Uterus (tissue), 4 donors: Measurements from ENCODE around the gene TWIST2. TPM values are rescaled to one million over a fixed set of nuclear protein-coding genes. Genes with fewer than 3 reads are reported as not detected.
A peak's percentile ranks its signal among the peaks of the same experiment; 100 is the strongest.

ENCODE experiments used
- DNase-seq, 2 donors: peaks; one replicate each; pipeline ENCODE4 v3.0.0-alpha.2; 2019 to 2020
- H3K27ac ChIP-seq, 2 donors: fragments of 200-600 bp; sonication (generic); 1 replicate in 1 of 2; 2 replicates in 1 of 2; pipeline ENCODE4 v1.5.1; 2016 to 2018
- H3K27me3 ChIP-seq, 2 donors: fragments of 200-600 bp; sonication (generic); one replicate each; pipeline ENCODE4 v1.5.1; 2018 to 2019; ENCODE audit warnings: control low read depth in 1 of 2
- H3K36me3 ChIP-seq, 2 donors: fragments of 200-600 bp; sonication (generic); one replicate each; pipeline ENCODE4 v1.5.1; 2019; ENCODE audit warnings: control low read depth in 1 of 2
- H3K4me1 ChIP-seq, 2 donors: fragments of 200-600 bp; sonication (generic); one replicate each; pipeline ENCODE4 v1.5.1; 2018 to 2019; ENCODE audit warnings: control low read depth in 1 of 2
- H3K4me3 ChIP-seq, 2 donors: fragments of 200-600 bp; sonication (generic); 1 replicate in 1 of 2; 2 replicates in 1 of 2; pipeline ENCODE4 v1.5.1; 2018 to 2019; ENCODE audit warnings: mild to moderate bottlenecking in 1 of 2
- H3K9me3 ChIP-seq, 2 donors: fragments of 200-600 bp; sonication (generic); one replicate each; pipeline ENCODE4 v1.5.1; 2019; ENCODE audit warnings: control low read depth in 1 of 2
- POLR2A ChIP-seq, 2 donors: fragments of 450-650 bp; IDR thresholded peaks; one replicate each; pipeline ENCODE4 v1.6.1; 2016; ENCODE audit warnings: antibody characterized with exemption in 2 of 2, mild to moderate bottlenecking in 1 of 2, moderate library complexity in 1 of 2
- intact Hi-C: fragments of 100-400 bp; cut with DNase I; formaldehyde crosslinking; loops from one replicate; pipeline ENCODE4 v1.15.1; 2023; ENCODE audit warnings: low total_unique reads
- total RNA-seq, 4 donors: library from RNA; depleted of rRNA in 3 of 4; stranded (reverse); fragments of >200 nt in 3 of 4; gene quantifications; one replicate each; pipeline versions ENCODE4 v1.1.0 to v1.2.4, GENCODE V29; 2014 to 2023
- TF ChIP-seq, protein P1 (sequence below), 4 experiments: fragments of 200-600 bp in 2 of 4; fragments of 450-650 bp in 2 of 4; sonication (generic) in 2 of 4; IDR thresholded peaks; one replicate each; pipeline ENCODE4 v1.5.1; 2016 to 2019; ENCODE audit warnings: antibody characterized with exemption in 4 of 4, mild to moderate bottlenecking in 2 of 4, moderate library complexity in 1 of 4
- donor health status: DM: yes; HTN: yes; CAD: no.

Gene TWIST2
- total RNA-seq, 4 donors from 2014 or later, result 28.1 to 199 (median 63.9) TPM

DNA sequence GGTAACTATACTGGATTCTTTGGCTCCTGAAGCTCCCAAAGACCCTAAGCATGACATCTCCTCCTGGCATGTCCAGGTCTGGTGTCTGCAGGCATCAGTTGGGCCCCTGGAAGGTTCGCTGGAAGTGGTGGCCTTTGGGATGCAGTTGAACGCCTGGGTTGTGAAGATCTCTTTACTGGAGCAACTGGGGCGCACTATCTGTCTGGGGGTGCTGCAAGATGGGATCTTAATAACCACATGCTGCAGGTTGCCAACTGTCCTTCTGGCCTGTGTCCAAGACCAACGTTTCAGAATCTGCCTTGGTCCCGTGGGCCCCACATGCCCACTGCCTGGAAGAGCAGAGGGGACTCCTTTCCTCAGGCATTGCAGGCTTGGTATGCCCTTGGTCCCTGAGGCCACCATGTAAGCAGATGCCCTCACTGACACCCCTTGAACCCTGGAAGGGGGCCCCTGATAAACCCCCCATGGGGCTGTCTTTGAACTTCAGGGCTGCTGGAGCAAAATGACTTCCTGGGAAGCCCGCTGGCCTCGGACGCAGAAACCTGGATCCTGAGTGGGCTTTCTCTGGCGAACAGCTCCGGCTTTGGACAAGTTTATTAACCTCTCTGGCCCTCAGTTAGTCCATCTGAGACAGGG is 101.9 kb downstream of the TWIST2 start:
- H3K9me3 ChIP-seq, result no peaks in the 10 kb centered on the region
- DNase-seq, result peak in 1 of 2 donors; percentile 14
- intact Hi-C loops, result no loop called here

DNA sequence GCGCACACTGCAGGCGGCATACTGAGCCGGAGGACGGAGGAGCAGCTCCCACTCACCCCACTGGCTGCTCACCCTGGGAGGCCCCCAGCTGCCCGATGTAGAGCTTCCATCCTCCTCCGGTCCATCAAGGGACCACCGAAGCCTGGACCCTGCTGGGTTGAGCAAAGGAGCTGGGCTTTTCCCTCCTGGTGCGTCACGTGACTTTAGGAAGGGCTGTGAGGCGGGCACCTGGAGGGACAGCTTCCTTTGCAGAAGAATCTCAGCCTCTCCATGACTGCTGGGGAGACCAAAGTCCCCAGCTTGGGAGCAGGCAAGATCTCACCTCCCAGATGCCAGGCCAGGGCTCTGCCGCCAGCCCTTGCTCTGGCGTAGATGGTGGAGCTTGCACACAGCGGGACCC is 102.7 kb downstream of the TWIST2 start:
- no peak overlapping the region for H3K4me3 ChIP-seq
- no peak overlapping the region for H3K27ac ChIP-seq
- intact Hi-C loops, result no loop called here
- peak in 1 of 2 donors; percentile 13 for DNase-seq
- peaks cover 0 to 6% of the 10 kb centered on the region in 2 donors for H3K4me1 ChIP-seq
- TF ChIP-seq, protein P1, sequence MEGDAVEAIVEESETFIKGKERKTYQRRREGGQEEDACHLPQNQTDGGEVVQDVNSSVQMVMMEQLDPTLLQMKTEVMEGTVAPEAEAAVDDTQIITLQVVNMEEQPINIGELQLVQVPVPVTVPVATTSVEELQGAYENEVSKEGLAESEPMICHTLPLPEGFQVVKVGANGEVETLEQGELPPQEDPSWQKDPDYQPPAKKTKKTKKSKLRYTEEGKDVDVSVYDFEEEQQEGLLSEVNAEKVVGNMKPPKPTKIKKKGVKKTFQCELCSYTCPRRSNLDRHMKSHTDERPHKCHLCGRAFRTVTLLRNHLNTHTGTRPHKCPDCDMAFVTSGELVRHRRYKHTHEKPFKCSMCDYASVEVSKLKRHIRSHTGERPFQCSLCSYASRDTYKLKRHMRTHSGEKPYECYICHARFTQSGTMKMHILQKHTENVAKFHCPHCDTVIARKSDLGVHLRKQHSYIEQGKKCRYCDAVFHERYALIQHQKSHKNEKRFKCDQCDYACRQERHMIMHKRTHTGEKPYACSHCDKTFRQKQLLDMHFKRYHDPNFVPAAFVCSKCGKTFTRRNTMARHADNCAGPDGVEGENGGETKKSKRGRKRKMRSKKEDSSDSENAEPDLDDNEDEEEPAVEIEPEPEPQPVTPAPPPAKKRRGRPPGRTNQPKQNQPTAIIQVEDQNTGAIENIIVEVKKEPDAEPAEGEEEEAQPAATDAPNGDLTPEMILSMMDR (IDR thresholded peaks at IDR 0.05), result no peak
- no peaks in the 10 kb centered on the region for H3K9me3 ChIP-seq
- no peaks in the 10 kb centered on the region for H3K27me3 ChIP-seq
- H3K36me3 ChIP-seq, result no peaks in the 10 kb centered on the region

More for the DNA sequence above, 101.9 kb downstream of the TWIST2 start:
- Histone ChIP-seq H3K4me1 (peaks cover 0 to 6% of the 10 kb centered on the region in 2 donors), H3K27me3 (no peaks in the 10 kb centered on the region), H3K27ac (no peak overlapping the region), H3K4me3 (no peak overlapping the region), H3K36me3 (no peaks in the 10 kb centered on the region)
- TF ChIP-seq POLR2A (IDR thresholded peaks at IDR 0.05), result no peak
- TF ChIP-seq, protein P1 (IDR thresholded peaks at IDR 0.05), result no peak

DNA sequence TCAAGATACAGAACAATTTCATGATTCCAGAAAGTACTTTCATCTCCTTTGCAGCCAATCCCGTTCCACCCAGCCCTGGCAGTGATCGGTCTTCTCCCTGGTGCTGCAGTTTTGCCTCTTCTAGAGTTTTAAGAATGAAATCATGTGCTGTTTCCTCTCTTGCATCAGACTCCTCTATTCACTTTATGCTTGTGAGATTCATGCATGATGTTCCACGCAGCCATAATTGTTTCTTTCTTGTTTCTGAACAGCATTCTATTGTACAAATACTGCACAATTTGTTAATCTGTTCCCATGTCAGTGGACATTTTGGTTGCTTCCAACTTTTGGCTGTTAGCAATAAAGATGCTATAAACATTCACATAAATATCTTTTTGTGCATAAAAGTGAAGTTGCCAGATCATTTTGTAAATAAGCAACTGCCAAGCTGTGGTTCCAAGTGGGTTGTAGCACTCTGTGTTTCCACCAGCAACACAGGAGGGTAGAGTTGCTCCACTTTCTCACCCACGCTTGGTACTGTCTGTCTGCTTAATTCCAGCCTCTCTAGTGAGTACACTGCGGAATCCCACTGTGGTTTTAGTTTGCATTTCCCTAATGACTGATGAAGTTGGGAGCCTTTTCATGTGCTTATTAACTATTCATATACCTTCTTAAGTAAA is 104.5 kb downstream of the TWIST2 start:
- TF ChIP-seq, protein P1 (IDR thresholded peaks at IDR 0.05), result no peak
- no peak for TF ChIP-seq POLR2A (IDR thresholded peaks at IDR 0.05)
- H3K4me1 ChIP-seq, result peaks cover 0 to 6% of the 10 kb centered on the region in 2 donors
- intact Hi-C loops, result no loop called here
- H3K9me3 ChIP-seq, result no peaks in the 10 kb centered on the region
- no peaks in the 10 kb centered on the region for H3K36me3 ChIP-seq
- no peak overlapping the region for H3K4me3 ChIP-seq
- H3K27ac ChIP-seq, result no peak overlapping the region
- peak in 1 of 2 donors; percentile 10 for DNase-seq
- H3K27me3 ChIP-seq, result no peaks in the 10 kb centered on the region

DNA sequence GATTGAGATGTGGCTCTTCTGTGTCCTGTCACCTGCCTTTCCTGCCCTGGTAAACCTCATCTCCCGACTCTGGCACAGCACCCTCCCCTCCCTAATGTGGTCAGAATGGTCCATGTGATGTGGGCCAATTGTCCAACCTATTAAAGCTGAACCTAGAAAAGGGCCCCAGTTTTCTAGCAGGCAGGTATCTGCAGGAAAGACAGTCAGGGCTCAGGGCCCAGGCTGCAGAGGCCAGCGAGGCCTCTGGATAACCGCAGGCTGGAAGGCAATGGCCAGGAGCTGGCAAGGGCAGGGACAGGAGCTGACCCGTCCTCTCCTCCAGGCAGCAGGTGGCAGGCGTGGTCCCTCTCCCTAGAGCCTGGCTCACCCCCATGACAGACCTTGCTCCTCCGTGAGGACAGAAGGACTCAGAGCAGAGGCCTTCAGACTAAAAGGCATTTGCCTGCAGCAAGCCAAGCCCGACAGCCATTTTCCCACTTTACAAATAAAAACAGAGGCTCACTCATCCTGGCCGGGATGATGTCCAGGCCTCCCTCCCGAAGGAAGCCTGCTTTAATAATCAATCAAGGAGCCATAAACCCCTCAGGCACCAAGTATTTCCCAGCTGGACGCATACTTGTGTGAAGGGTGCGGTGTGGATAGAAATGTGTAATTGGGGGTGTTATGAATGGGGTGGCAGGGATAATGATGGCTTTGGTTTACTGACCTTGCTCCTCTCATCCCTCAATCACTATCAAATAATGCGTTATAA is 107.1 kb downstream of the TWIST2 start:
- H3K4me3 ChIP-seq, result no peak overlapping the region
- TF ChIP-seq, protein P1 (IDR thresholded peaks at IDR 0.05), result no peak
- TF ChIP-seq POLR2A (IDR thresholded peaks at IDR 0.05), result no peak
- H3K9me3 ChIP-seq, result no peaks in the 10 kb centered on the region
- no peaks in the 10 kb centered on the region for H3K27me3 ChIP-seq
- no peaks in the 10 kb centered on the region for H3K36me3 ChIP-seq
- peak; percentile 39 to 63 for DNase-seq
- H3K27ac ChIP-seq, result peak overlapping the region; percentile 34 to 73
- intact Hi-C loops, result no loop called here
- H3K4me1 ChIP-seq, result peaks cover 0 to 6% of the 10 kb centered on the region in 2 donors
